Spinal cord (tissue), 10 donors: ENCODE data around the gene UNG. TPM values are rescaled to one million over a fixed set of nuclear protein-coding genes. Genes with fewer than 3 reads are reported as not detected.
"Not testable (repeated sequence)": the region's sequence is repeated elsewhere in the genome, so short reads cannot be mapped to it uniquely, and the experiment has no call there.

Experiments
- DNase-seq, 6 donors: peaks; one replicate each; pipeline versions ENCODE4 v3.0.0 to v3.0.0-alpha.2; 2013 to 2015; ENCODE audit warnings: low spot score in 6 of 6, low read depth in 4 of 6
- H3K27ac ChIP-seq: one replicate; pipeline ENCODE4 v1.5.1; 2013; ENCODE audit warnings: low read depth, low read length, control low read depth
- H3K27me3 ChIP-seq: one replicate; pipeline ENCODE4 v1.6.1; 2013; ENCODE audit warnings: low read length; ENCODE audit not compliant: control insufficient read depth, insufficient read depth
- H3K36me3 ChIP-seq: one replicate; pipeline ENCODE4 v1.6.1; 2013; ENCODE audit warnings: low read length; ENCODE audit not compliant: control insufficient read depth, insufficient read depth
- H3K4me1 ChIP-seq: one replicate; pipeline ENCODE4 v1.6.1; 2013; ENCODE audit warnings: low read length; ENCODE audit not compliant: control insufficient read depth, insufficient read depth
- H3K4me3 ChIP-seq: one replicate; pipeline ENCODE4 v1.5.1; 2013; ENCODE audit warnings: low read depth, low read length, control low read depth
- H3K9me3 ChIP-seq: one replicate; pipeline ENCODE4 v1.6.1; 2013; ENCODE audit warnings: low read length; ENCODE audit not compliant: control insufficient read depth, insufficient read depth
- WGBS: methylation state at CpG from one replicate; pipeline ENCODE4 v1.1.5; 2013; ENCODE audit warnings: missing lambda C conversion rate; ENCODE audit not compliant: insufficient coverage; 5-methylcytosine and 5-hydroxymethylcytosine counted together
- polyA plus RNA-seq, 2 donors: library from polyadenylated mRNA; unstranded; fragments of 120-200 nt; gene quantifications; one replicate each; pipeline ENCODE4 v1.2.1, GENCODE V29; 2013; ENCODE audit not compliant: insufficient read length in 2 of 2
- total RNA-seq, 2 donors: library from RNA; depleted of rRNA in 1 of 2; stranded (reverse); fragments of 120-200 nt in 1 of 2; fragments of >200 nt in 1 of 2; gene quantifications; one replicate each; pipeline versions ENCODE4 v1.2.3 to v1.2.4, GENCODE V29; 2013 to 2014
- donor health status: healthy.

UNG gene
- total and polyA plus RNA-seq, 4 donors: 19.4 to 30.9 (median 29.7) TPM

DNA sequence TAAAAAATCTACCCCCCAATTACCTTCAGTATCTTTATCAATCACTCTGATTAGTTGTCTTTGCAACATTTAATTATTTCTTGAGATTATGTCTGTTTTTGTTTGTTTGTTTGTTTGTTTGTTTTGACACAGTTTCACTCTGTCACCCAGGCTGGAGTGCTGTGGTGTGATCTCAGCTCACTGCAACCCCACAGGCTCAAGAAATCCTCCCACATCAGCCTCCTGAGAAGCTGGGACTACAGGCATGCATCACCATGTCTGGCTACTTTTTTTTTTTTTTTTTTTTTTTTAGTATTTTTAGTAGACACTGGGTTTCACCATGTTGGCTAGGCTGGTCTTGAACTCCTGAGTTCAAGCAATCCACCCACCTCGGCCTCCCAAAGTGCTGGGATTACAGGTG, 49.7 kb downstream of the UNG start:
- H3K4me1 ChIP-seq, H3K27me3 ChIP-seq, H3K36me3 ChIP-seq, DNase-seq, H3K9me3 ChIP-seq, H3K27ac ChIP-seq, H3K4me3 ChIP-seq: not testable (repeated sequence)
- WGBS: 100% methylated on average over 1 of the region's 1 CpG

DNA sequence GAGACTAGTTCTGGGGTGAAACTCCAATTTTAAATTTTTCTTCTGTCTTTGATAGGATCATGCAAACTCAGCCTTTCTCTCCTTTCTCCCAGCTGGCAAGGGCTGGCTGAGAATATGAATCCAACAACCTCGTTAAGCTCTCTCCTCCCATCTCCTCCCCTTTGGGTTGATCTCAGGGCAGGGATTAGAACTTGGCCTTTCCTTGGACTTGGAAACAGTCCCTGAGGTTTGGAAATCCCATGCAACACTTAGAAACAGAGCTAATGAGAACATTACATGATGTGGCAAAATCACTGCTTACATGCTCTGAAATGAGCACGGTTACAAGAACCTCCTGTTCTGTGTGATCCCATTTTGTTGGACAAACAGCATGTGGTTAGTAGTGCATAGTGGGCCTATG, 50.6 kb downstream of the UNG start:
- Histone ChIP-seq H3K4me1 (no peaks in the 10 kb centered on the region), H3K9me3 (no peaks in the 10 kb centered on the region), H3K27me3 (no peaks in the 10 kb centered on the region), H3K27ac (no peak overlapping the region), H3K4me3 (no peak overlapping the region), H3K36me3 (no peaks in the 10 kb centered on the region)
- 11% methylated on average over 1 of the region's 2 CpGs for WGBS
- DNase-seq: peak in 1 of 6 donors; percentile 14

DNA sequence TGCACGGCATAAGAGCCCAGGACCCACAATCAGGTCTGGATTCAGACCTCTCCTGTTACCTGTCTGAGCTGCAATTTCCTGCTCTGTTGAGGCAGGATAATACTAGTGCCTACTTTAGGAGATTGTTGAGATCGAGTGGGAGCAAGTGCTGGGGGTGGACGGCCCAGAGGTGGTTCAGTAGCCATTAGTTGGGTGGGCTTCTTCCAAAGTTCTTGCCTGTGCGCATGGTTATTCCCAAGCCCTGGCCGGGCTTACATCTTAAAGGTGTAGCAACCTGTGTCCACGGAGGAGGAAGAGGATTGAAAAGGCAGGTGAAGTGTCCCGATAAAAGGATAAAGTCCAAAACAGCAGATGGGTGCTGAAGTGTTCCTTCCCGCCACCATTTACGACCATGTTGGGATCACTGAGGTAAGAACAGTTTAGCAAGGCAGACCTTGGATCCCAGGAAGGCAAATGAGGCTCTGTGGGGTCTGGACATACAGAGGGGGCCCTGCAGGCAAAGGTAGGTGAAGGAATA, 52.8 kb downstream of the UNG start:
- H3K27ac ChIP-seq: no peak overlapping the region
- no peaks in the 10 kb centered on the region for H3K36me3 ChIP-seq
- H3K27me3 ChIP-seq: no peaks in the 10 kb centered on the region
- no peak overlapping the region for H3K4me3 ChIP-seq
- H3K9me3 ChIP-seq: no peaks in the 10 kb centered on the region
- DNase-seq: no peak
- peaks cover 12% of the 10 kb centered on the region for H3K4me1 ChIP-seq
- WGBS: 90% methylated on average over 9 of the region's 9 CpGs

DNA sequence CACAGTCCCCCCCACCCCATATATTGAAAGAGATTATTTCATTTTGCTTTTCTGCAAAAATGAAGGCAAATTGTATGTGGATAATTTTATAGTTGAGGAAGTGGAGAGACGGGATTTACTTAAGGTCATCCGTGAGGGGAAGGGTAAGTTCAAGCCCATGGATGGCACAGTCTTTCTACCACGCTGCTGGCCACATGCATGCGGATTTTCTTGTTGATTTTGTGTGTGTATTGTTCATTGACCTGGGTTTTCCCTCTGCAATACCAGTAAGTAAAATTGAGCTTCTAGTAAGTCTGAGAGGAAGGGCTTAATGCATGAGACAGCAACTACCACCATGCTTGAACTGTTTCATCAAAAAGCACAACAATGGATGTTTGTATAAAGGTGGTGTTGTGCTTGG, 54.1 kb downstream of the UNG start:
- 95% methylated on average over 2 of the region's 4 CpGs for WGBS
- no peaks in the 10 kb centered on the region for H3K9me3 ChIP-seq
- no peak overlapping the region for H3K27ac ChIP-seq
- H3K27me3 ChIP-seq: no peaks in the 10 kb centered on the region
- DNase-seq: no peak
- peaks cover 13% of the 10 kb centered on the region for H3K4me1 ChIP-seq
- H3K36me3 ChIP-seq: no peaks in the 10 kb centered on the region
- no peak overlapping the region for H3K4me3 ChIP-seq

DNA sequence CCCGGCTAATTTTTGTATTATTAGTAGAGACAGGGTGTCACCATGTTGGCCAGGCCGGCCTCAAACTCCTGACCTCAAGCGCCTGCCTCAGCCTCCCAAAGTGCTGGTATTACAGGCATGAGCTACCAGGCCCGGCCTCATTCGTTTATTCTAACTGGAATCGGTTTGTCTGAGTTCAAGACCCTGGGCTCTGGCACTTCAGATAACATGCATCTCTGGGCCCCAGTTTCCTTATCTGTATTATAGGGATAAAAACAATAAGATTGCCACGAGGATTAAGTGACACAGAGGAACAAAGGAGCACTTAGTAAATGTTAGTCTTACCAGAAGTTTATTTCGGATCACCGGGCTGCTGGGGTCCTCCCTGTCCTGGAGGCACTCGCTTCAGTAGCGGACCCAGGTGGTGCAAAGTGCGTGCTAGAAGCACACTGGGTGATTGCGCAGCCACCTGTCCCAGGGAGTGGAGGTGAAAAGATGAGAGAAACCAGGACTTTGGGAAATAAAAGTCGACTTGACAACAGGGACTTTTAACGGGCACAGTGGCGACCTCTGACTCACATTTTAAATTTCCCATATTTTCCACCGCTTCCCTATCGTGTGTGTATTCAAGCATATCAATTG, 56.5 kb downstream of the UNG start:
- Histone ChIP-seq H3K4me3 (peak overlapping the region; percentile 73), H3K4me1 (peaks cover 13% of the 10 kb centered on the region), H3K27ac (no peak overlapping the region), H3K9me3 (no peaks in the 10 kb centered on the region), H3K27me3 (no peaks in the 10 kb centered on the region), H3K36me3 (no peaks in the 10 kb centered on the region)
- WGBS: 61% methylated on average over 12 of the region's 18 CpGs
- DNase-seq: no peak

- no peaks in the 10 kb centered on the region for H3K27me3 ChIP-seq
- no peaks in the 10 kb centered on the region for H3K9me3 ChIP-seq
- WGBS: 1% methylated on average over 54 of the region's 61 CpGs
- DNase-seq: peak; percentile 29 to 86 (median 48)
- H3K4me3 ChIP-seq: peak overlapping the region; percentile 73
- H3K4me1 ChIP-seq: peaks cover 13% of the 10 kb centered on the region
- no peaks in the 10 kb centered on the region for H3K36me3 ChIP-seq
- peak overlapping the region; percentile 82 for H3K27ac ChIP-seq
Measured at GRCh38 chr12:109154451-109155438, 57.3 kb downstream of the UNG start.

- H3K4me1 ChIP-seq: peaks cover 13% of the 10 kb centered on the region
- DNase-seq: no peak
- no peaks in the 10 kb centered on the region for H3K36me3 ChIP-seq
- no peaks in the 10 kb centered on the region for H3K27me3 ChIP-seq
- no peaks in the 10 kb centered on the region for H3K9me3 ChIP-seq
- H3K4me3 ChIP-seq: no peak overlapping the region
- whole genome bisulfite sequencing: 100% methylated on average over 3 of the region's 5 CpGs
- H3K27ac ChIP-seq: no peak overlapping the region
Measured at GRCh38 chr12:109156036-109156435, 58.6 kb downstream of the UNG start.

- no peak overlapping the region for H3K27ac ChIP-seq
- H3K36me3 ChIP-seq: no peaks in the 10 kb centered on the region
- WGBS: 93% methylated on average over 5 of the region's 5 CpGs
- DNase-seq: no peak
- peaks cover 13% of the 10 kb centered on the region for H3K4me1 ChIP-seq
- no peaks in the 10 kb centered on the region for H3K27me3 ChIP-seq
- H3K4me3 ChIP-seq: no peak overlapping the region
- H3K9me3 ChIP-seq: no peaks in the 10 kb centered on the region
Measured at GRCh38 chr12:109156586-109156985, 59.2 kb downstream of the UNG start.

GRCh38 chr12:109157986-109158385, 60.6 kb downstream of the UNG start:
- H3K36me3 ChIP-seq: no peaks in the 10 kb centered on the region
- H3K4me3 ChIP-seq: no peak overlapping the region
- no peak overlapping the region for H3K27ac ChIP-seq
- H3K9me3 ChIP-seq: no peaks in the 10 kb centered on the region
- H3K27me3 ChIP-seq: no peaks in the 10 kb centered on the region
- DNase-seq: no peak
- peaks cover 13% of the 10 kb centered on the region for H3K4me1 ChIP-seq
- 83% methylated on average over 2 of the region's 5 CpGs for WGBS
